ENCODE measurements around the gene PDCD1LG2.

Gene PDCD1LG2

GRCh38 chr9:5531101-5531882 is 21.0 kb downstream of the PDCD1LG2 start:
- DNase-seq (ENCODE audit: low read depth), result no peak

GRCh38 chr9:5532306-5532705 is 22.0 kb downstream of the PDCD1LG2 start:
- no peak for DNase-seq (ENCODE audit: low read depth)

GRCh38 chr9:5532790-5533189 is 22.5 kb downstream of the PDCD1LG2 start:
- DNase-seq (ENCODE audit: low read depth), result no peak

- no peak for DNase-seq (ENCODE audit: low read depth)
Observed at GRCh38 chr9:5536684-5537083, 26.4 kb downstream of the PDCD1LG2 start.

- DNase-seq (ENCODE audit: low read depth), result no peak
Observed at GRCh38 chr9:5543875-5544702, 33.8 kb downstream of the PDCD1LG2 start.

- no peak for DNase-seq (ENCODE audit: low read depth)
Observed at GRCh38 chr9:5549658-5550650, 39.6 kb downstream of the PDCD1LG2 start.

GRCh38 chr9:5551368-5552150 is 41.2 kb downstream of the PDCD1LG2 start:
- DNase-seq (ENCODE audit: low read depth), result no peak

GRCh38 chr9:5552301-5552700 is 42.0 kb downstream of the PDCD1LG2 start:
- no peak for DNase-seq (ENCODE audit: low read depth)

- no peak for DNase-seq (ENCODE audit: low read depth)
Observed at GRCh38 chr9:5553211-5553610, 42.9 kb downstream of the PDCD1LG2 start.

- DNase-seq (ENCODE audit: low read depth), result no peak
Observed at GRCh38 chr9:5554254-5554653, 43.9 kb downstream of the PDCD1LG2 start.

- DNase-seq (ENCODE audit: low read depth), result no peak
Observed at GRCh38 chr9:5556101-5556705, 45.9 kb downstream of the PDCD1LG2 start.

- no peak for DNase-seq (ENCODE audit: low read depth)
Observed at GRCh38 chr9:5557606-5558587, 47.6 kb downstream of the PDCD1LG2 start.

GRCh38 chr9:5559659-5560058 is 49.3 kb downstream of the PDCD1LG2 start:
- no peak for DNase-seq (ENCODE audit: low read depth)

- DNase-seq (ENCODE audit: low read depth), result no peak
Observed at GRCh38 chr9:5560443-5561100, 50.2 kb downstream of the PDCD1LG2 start.

- DNase-seq (ENCODE audit: low read depth), result no peak
Observed at GRCh38 chr9:5561828-5562488, 51.6 kb downstream of the PDCD1LG2 start.

- DNase-seq (ENCODE audit: low read depth), result no peak
Observed at GRCh38 chr9:5562806-5563416, 52.6 kb downstream of the PDCD1LG2 start.

GRCh38 chr9:5563417-5563815 is 53.1 kb downstream of the PDCD1LG2 start:
- DNase-seq (ENCODE audit: low read depth), result no peak

GRCh38 chr9:5563886-5564285 is 53.6 kb downstream of the PDCD1LG2 start:
- no peak for DNase-seq (ENCODE audit: low read depth)
